ENCODE data around the gene RMND1. TPM values are rescaled to one million over a fixed set of nuclear protein-coding genes. Genes with fewer than 3 reads are reported as not detected.
"Not testable (repeated sequence)": the region's sequence is repeated elsewhere in the genome, so short reads cannot be mapped to it uniquely, and the experiment has no call there.

Gene RMND1
- total RNA-seq, 1 donor from 2014 or later: 35.6 TPM

DNA sequence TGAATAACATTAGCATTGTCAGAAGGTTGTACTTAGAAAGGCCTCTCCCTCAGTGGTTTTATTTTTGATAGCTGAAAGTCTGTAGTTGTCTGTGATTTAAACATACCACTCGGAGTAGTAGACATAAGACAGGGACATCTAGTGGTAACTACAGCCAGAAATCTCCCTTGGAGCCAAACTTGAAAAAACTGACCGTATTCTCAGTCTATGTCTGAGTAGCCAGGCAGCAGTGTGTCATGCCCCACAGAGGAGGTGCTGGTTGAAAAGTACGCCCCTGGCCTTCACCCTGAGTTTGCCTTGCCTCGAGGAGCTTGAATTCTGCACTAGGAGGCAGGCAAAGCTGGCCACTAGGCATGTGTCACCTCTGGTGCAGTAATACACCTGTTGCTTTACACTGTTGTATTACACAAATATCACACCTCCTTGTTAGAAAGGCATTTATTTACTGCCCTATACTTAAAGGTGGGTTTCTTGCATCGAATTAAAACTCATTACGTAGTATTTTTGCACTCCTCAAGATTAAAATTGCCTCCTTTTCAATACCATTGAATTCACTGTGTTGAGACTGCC lies 81.3 kb downstream of the RMND1 start:
- Mint-ChIP-seq H3K27me3 (ENCODE audit: unreplicated experiment) (no peaks in the 10 kb centered on the region), H3K27ac (ENCODE audit: unreplicated experiment) (no peak overlapping the region), H3K36me3 (ENCODE audit: unreplicated experiment) (peaks cover 18% of the 10 kb centered on the region), H3K9me3 (ENCODE audit: unreplicated experiment) (no peaks in the 10 kb centered on the region), H3K4me1 (ENCODE audit: unreplicated experiment) (peaks cover 31% of the 10 kb centered on the region), H3K4me3 (ENCODE audit: unreplicated experiment) (no peak overlapping the region)
- peak; percentile 48 for DNase-seq (ENCODE audit: extremely low spot score, unreplicated experiment)
- TF ChIP-seq, protein P1, sequence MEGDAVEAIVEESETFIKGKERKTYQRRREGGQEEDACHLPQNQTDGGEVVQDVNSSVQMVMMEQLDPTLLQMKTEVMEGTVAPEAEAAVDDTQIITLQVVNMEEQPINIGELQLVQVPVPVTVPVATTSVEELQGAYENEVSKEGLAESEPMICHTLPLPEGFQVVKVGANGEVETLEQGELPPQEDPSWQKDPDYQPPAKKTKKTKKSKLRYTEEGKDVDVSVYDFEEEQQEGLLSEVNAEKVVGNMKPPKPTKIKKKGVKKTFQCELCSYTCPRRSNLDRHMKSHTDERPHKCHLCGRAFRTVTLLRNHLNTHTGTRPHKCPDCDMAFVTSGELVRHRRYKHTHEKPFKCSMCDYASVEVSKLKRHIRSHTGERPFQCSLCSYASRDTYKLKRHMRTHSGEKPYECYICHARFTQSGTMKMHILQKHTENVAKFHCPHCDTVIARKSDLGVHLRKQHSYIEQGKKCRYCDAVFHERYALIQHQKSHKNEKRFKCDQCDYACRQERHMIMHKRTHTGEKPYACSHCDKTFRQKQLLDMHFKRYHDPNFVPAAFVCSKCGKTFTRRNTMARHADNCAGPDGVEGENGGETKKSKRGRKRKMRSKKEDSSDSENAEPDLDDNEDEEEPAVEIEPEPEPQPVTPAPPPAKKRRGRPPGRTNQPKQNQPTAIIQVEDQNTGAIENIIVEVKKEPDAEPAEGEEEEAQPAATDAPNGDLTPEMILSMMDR (IDR thresholded peaks at IDR 0.05): peak; percentile 56

DNA sequence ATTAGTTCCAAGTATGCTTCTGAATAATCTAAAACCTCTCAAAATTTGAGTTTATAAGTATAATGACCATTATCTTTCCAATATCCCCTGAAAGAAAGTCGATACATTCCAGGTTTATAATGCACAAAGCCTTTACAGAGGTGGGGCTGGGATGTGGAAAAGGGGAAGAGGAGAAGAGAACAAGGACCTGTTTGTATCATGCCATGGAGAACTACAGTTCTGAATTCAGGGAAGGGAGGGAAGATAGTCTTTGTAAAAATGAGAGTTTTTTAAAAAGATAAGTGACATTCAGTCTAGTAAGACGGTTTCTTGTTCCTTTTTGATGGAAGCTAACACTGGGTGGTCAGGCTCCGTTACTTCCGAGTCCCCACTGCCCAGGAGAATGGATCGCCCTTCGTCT lies 86.7 kb downstream of the RMND1 start:
- peaks cover 24% of the 10 kb centered on the region for H3K36me3 Mint-ChIP-seq (ENCODE audit: unreplicated experiment)

DNA sequence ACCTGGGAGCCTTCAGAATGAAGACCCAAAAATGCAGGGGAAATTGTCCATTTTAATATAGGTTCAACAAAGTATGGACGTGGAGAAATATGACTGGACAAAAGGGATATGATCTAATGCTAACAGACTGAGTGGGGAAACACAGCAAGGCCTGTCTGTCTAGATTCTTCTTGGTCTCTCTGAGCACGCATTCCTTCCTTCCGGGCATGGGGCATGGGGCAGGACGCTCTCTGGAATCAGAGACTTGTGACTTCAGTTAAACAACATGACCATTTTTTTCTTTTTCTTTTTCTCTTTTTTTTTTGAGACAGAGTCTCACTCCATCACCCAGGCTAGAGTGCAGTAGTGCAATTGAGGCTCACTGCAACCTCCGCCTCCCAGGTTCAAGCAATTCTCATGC lies 92.4 kb downstream of the RMND1 start:
- Mint-ChIP-seq H3K27me3 (ENCODE audit: unreplicated experiment) (no peaks in the 10 kb centered on the region), H3K9me3 (ENCODE audit: unreplicated experiment) (no peaks in the 10 kb centered on the region), H3K4me1 (ENCODE audit: unreplicated experiment) (peaks cover 16% of the 10 kb centered on the region), H3K4me3 (ENCODE audit: unreplicated experiment) (no peak overlapping the region), H3K27ac (ENCODE audit: unreplicated experiment) (no peak overlapping the region), H3K36me3 (ENCODE audit: unreplicated experiment) (peaks cover 18% of the 10 kb centered on the region)
- TF ChIP-seq, protein P1 (IDR thresholded peaks at IDR 0.05): no peak
- DNase-seq (ENCODE audit: extremely low spot score, unreplicated experiment): peak; percentile 60

More for the DNA sequence above, 86.7 kb downstream of the RMND1 start:
- Mint-ChIP-seq H3K27me3 (ENCODE audit: unreplicated experiment) (no peaks in the 10 kb centered on the region), H3K4me1 (ENCODE audit: unreplicated experiment) (no peaks in the 10 kb centered on the region), H3K9me3 (ENCODE audit: unreplicated experiment) (no peaks in the 10 kb centered on the region), H3K4me3 (ENCODE audit: unreplicated experiment) (no peak overlapping the region), H3K27ac (ENCODE audit: unreplicated experiment) (no peak overlapping the region)
- DNase-seq (ENCODE audit: extremely low spot score, unreplicated experiment): no peak
- TF ChIP-seq, protein P1 (IDR thresholded peaks at IDR 0.05): no peak

DNA sequence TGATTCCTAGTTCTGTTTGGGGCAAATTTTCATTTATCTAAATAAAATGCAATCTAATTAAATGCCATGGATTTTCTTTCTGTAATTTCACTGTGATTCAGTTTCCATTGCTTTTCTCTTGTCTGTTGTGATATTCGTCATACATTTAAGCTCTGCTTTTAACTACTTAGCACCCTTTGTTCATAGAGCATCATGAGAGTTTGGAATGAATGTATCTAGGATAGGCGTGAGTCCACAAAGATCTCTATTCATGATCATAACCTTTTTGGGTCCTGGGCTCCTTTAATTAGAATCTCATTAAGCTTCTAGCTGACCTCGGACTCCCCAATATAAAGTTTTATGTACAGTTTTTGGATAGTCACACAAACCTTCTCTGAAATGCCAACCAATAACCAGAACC lies 93.5 kb downstream of the RMND1 start:
- no peak for DNase-seq (ENCODE audit: extremely low spot score, unreplicated experiment)
- no peak overlapping the region for H3K27ac Mint-ChIP-seq (ENCODE audit: unreplicated experiment)
- TF ChIP-seq, protein P1 (IDR thresholded peaks at IDR 0.05): no peak
- peaks cover 17% of the 10 kb centered on the region for H3K4me1 Mint-ChIP-seq (ENCODE audit: unreplicated experiment)
- H3K27me3 Mint-ChIP-seq (ENCODE audit: unreplicated experiment): no peaks in the 10 kb centered on the region
- H3K36me3 Mint-ChIP-seq (ENCODE audit: unreplicated experiment): peaks cover 18% of the 10 kb centered on the region
- no peak overlapping the region for H3K4me3 Mint-ChIP-seq (ENCODE audit: unreplicated experiment)
- no peaks in the 10 kb centered on the region for H3K9me3 Mint-ChIP-seq (ENCODE audit: unreplicated experiment)

DNA sequence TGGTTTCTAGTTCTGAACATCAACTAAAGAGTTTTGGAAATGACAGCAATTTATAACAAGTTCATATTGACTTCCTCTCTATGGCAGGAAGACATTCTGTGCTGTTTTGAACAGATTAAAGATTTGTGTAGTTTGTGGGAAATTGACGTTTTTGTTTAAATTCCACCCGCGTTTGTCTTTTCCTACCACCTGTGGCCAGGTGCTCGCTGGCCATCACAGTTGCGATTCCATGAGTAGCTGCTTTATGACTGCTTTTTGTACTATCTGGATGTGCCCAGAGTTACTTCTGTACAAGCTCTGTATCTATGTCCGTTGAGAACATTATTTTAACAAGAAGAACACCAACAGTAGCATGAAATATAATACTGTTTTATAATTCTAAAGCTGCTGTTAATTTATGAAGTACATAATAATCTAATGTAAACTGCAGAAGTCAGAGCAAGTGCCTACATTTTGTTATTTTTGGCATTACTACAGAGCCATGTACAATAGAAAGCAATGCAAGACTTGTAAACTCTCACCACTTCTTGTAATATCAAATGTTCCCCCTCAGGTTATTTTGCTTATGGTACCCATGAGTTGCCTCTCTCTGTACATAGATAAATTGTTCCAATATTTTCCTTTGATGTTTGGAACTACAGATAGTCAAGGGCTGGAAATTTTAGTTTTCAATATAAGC lies 94.0 kb downstream of the RMND1 start:
- peaks cover 18% of the 10 kb centered on the region for H3K36me3 Mint-ChIP-seq (ENCODE audit: unreplicated experiment)
- H3K9me3 Mint-ChIP-seq (ENCODE audit: unreplicated experiment): no peaks in the 10 kb centered on the region
- no peak overlapping the region for H3K27ac Mint-ChIP-seq (ENCODE audit: unreplicated experiment)
- no peak overlapping the region for H3K4me3 Mint-ChIP-seq (ENCODE audit: unreplicated experiment)
- H3K4me1 Mint-ChIP-seq (ENCODE audit: unreplicated experiment): peaks cover 17% of the 10 kb centered on the region
- TF ChIP-seq, protein P1 (IDR thresholded peaks at IDR 0.05): no peak
- DNase-seq (ENCODE audit: extremely low spot score, unreplicated experiment): no peak
- no peaks in the 10 kb centered on the region for H3K27me3 Mint-ChIP-seq (ENCODE audit: unreplicated experiment)

DNA sequence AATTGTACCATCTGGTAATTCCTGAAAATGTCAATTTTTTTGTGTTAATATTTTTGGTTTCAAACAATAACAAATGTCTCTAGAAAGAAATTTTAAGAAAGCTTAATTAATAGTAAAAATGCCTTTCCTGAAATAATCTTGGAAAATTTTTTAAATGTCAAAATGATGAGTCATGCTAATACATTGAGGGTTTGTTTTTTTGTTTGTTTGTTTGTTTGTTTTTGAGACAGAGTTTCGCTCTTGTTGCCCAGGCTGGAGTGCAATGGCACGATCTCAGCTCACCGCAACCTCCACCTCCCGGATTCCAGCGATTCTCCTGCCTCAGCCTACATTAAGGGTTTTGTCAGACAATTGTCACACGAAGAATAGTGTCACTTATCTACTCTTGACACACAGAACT lies 94.9 kb downstream of the RMND1 start:
- not testable (repeated sequence) for H3K27me3 Mint-ChIP-seq (ENCODE audit: unreplicated experiment); H3K9me3 Mint-ChIP-seq (ENCODE audit: unreplicated experiment); H3K4me3 Mint-ChIP-seq (ENCODE audit: unreplicated experiment)
- DNase-seq (ENCODE audit: extremely low spot score, unreplicated experiment): peak; percentile 8
- Mint-ChIP-seq H3K27ac (ENCODE audit: unreplicated experiment) (peak overlapping the region; percentile 7), H3K36me3 (ENCODE audit: unreplicated experiment) (peaks cover 18% of the 10 kb centered on the region), H3K4me1 (ENCODE audit: unreplicated experiment) (peaks cover 17% of the 10 kb centered on the region)

Measured in osteocyte (in vitro differentiated cells).